Raji (cell line): Measurements from ENCODE around the gene SWT1.

ENCODE experiments used
- POLR2A ChIP-seq: IDR thresholded peaks from 2 replicates; pipeline ENCODE4 v1.6.1; 2011; ENCODE audit warnings: low read depth, low read length, control low read depth; ENCODE audit not compliant: insufficient read depth

SWT1 gene

DNA sequence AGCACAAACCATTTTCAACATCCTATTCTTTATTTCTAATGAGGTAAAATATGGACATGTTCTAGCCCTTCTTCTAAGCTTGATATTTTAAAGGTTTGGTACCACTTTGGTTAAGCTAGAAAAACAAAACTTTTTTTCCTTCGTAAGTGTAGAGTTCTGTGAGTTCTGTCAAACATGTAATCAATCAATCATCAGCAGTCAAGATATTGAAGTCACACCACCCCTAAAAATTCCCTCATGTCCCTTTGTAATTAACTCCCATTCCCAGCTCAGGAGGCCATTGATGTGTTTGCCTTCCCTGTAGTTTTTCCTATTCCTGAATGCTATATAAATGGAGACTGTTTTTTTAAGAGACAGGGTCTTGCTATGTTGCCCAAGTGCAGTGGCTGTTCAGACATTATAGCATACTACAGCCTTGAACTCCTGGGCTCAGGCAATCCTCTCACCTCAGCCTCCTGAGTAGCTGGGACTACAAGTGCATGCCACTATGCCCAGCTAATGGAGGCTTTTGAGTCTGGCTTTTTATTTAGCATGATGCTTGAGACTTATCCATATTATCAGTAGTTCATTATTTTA is 137.1 kb downstream of the SWT1 start:
- TF ChIP-seq POLR2A: no peak

GRCh38 chr1:185295091-185295490 is 138.1 kb downstream of the SWT1 start:
- no peak for TF ChIP-seq POLR2A

DNA sequence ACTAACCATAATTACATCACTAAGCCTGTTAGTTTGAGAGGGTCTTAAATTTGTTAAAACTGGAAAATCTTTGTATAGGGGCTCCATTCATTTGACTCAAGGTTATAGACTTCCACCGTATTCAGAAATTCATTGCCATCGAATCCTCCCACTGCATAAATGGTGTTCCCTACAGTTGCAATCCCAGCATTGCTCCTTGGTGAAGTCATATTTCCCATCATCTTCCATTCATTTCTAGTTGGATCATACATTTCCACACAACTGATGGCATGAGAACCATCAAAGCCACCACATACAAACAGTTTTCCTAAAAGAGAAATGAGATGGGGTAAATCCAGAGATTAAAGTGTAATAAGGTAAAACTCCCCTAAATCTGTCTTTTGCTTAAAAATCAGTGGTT is 141.0 kb downstream of the SWT1 start:
- no peak for TF ChIP-seq POLR2A

DNA sequence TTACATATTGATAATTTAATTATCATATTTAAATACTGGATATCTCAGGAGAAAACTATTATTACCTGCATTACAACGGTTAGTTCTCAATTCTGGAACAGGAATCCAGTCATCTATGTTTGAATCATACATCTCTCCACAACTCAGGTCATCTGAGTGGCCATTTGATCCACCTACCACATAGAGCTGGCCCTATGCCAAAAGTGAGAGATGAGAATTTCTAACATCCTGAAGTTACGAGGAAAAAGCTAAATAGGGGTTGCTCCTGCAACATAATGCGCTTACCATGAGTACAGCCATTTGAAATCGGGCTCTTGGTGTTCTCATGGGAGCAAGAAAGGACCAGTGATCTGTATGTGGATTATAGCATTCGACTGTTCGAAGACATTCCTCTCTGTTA is 143.2 kb downstream of the SWT1 start:
- no peak for TF ChIP-seq POLR2A

DNA sequence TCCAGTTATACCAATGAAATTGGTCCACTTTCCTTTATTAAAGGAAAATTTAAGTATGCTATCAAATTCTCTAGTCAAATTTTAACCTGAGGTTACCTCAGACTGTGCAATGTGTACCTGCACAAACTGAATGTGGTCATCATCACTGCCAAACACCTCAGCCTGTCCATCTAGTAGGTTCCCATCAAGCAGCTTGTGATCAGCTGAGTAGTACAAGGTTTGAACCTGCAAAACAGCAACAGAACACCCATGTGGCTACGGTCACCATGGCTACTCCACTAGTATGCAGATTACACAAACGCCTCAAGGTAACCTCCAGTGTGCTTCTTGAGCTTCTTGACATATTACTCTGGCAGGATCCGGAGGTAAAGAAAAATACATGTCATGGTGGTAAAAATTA is 148.5 kb downstream of the SWT1 start:
- no peak for TF ChIP-seq POLR2A

- no peak for TF ChIP-seq POLR2A
These were observed 151.2 kb downstream of the SWT1 start for GRCh38 chr1:185308126-185308525.

GRCh38 chr1:185309566-185309965 is 152.6 kb downstream of the SWT1 start:
- no peak for TF ChIP-seq POLR2A

- TF ChIP-seq POLR2A: no peak
These were observed 154.7 kb downstream of the SWT1 start for GRCh38 chr1:185311589-185312225.

- no peak for TF ChIP-seq POLR2A
These were observed 155.6 kb downstream of the SWT1 start for GRCh38 chr1:185312361-185313138.

DNA sequence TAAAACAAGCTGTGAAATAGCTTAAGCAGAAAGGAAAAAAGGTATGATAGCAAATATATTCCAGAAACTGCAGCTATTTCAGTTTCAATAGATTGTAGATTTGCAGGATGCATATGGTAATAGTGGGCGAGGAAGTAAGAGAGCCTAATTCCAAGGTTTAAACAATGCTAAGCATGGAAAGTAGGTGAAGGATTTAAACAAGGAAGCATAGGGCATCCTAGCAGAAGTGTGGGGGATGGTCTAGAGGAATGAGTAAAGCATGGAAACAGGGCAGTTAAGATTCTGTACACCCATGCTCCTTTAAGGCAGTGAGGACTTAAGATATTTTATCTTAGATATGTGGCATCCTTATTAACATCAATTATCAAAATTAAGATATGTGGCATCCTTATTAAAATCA is 157.4 kb downstream of the SWT1 start:
- TF ChIP-seq POLR2A: no peak

DNA sequence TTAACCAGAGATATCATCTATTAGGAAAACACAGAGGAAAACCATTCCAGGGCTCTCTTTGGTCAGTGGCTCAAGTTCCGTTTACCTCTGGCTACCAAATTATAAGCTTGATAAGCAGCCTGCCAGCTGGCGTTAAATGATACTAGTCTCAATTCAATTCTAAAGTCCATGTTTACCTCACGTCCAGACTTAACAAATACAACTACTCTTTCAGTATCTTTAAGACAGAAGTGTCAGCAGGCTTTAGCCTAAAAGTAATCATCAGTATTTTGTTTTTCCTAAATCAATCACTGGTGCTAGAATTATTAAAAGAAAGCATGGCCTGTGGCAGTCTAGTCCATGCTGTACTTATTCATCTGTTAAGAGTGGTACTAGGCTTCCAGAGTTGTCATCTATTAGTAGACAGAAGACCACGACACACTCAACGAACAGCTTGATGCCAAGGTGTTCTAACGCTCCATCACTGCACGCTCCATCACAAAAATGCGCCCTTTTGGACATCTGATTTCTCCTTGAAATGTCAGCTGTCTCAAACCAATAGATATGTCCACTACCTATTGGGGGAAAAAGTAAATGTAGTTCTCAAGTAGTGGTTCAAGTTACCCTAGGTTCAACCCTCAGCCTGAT is 158.6 kb downstream of the SWT1 start:
- TF ChIP-seq POLR2A: no peak

DNA sequence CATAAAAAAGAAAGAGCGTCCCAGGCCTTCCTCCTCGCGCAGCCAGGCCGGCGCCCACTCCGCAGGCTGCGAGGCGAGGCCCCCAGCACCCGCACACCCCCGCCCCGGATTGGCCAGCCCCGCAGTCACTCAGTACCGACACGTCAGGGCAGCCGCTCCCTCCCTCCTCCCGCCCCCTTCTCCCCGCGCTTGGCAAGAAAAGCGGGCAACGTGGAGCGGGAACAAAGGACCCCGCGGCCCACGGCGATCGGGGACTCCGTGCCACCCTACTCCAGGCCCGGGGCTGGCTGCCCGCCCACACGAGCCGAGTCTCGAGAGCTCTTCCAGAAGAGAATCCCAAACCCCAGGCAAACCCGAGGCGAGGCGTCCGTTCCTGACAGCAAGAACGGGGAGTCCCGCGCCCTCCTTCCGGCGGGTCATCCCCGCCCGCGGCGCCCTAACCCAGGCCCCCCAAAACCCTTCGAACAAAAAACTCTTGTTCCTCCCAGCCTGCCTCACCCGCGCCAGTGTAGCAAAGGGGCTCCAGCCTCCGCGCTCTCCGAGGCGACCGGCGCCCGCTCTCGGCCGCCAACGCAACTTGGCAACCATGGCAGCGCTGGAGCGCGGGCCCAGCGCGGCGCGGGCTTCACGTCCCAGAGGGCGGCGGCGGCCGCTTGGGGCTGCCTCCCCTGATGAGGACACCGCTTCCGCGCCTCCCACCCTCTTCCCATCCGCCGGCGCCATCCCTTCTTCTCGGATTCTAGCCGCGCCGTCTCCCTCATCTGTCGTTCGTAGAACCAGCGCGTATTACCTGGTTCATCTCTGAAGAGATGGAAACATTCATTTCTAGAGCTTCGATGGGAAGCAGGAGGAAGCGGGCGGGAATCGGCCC is 159.4 kb downstream of the SWT1 start:
- TF ChIP-seq POLR2A: peak; percentile 66

- TF ChIP-seq POLR2A: peak; percentile 96
These were observed 160.3 kb downstream of the SWT1 start, which contains the start of gene IVNS1ABP for GRCh38 chr1:185317034-185317885. TSS of gene IVNS1ABP (minus strand) at chr1:185317243. CDS start at chr1:185309493, 7,750 bp downstream.

DNA sequence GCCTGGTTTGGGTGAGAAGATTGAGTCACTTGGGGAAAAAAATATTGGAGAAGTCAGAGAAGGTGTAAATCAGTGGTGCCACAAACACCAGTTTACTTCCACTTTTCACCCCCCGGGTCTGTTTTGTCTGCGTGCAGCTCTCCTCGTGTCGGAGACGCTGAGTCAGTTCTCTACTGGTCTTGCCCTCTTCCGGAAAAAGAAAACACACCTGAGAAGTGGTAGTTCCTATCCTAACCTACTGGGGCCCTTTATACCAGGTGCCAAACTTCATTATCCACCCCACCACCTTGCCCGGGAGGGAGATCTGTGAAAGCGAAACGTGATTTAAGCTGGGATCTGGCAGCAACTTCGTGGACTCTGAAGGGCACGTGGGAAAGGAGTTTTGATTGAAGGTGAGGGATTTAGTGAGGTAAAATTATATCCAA is 160.9 kb downstream of the SWT1 start:
- no peak for TF ChIP-seq POLR2A
